HG03439 (cell line): ENCODE results near the gene HIGD1A.

Source experiments
- ATAC-seq: cut with Tn5 transposase; IDR thresholded peaks from one replicate; pipeline ENCODE4 v1.9.1; 2021; ENCODE audit warnings: mild to moderate bottlenecking, moderate library complexity; ENCODE audit not compliant: unreplicated experiment

Gene HIGD1A

DNA sequence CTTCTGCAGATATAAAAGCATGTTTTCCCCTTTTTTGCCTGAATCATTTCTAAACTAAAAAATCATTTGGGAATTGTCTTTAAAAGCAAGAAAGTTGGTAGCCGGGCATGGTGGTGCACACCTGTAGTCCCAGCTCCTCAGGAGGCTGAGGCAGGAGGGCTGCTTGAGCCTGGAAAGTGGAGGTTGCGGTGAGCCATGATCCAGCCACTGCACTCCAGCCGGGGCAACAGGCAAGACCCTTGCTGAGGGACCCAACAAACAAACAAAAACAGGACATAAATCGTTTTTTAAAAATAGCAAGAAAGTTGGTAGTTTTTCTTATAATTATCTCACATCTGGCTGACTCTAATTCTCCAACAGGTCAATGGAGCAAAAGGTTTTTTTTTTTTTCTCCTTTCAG is 2.5 kb downstream of the HIGD1A start:
- ATAC-seq = no peak

DNA sequence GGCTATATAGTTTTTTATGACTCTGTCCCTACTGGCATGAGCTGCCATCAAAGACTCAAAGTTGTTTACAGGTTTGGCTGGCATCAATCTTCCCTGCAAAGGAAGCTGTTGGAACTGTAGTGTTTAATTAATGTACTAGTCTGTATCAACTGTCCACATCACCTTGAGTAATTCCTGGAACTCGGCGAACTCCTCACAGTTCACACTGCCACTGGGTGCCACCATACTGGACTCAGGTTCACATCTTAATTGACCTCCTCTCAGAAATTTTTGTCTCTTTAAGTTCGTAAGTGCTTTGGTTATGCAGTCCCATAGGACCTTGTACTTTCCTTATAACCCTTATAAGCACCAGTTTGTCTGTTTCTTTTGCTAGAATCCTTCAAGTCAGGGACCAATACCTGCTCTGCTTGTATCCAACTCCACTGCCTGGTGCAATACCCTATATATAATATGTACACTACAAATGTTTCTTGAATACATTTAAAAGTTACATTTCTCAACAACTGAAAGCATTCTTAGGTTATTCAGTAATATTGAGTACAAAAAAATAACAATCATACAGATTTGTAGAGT is 3.2 kb downstream of the HIGD1A start:
- ATAC-seq = no peak

DNA sequence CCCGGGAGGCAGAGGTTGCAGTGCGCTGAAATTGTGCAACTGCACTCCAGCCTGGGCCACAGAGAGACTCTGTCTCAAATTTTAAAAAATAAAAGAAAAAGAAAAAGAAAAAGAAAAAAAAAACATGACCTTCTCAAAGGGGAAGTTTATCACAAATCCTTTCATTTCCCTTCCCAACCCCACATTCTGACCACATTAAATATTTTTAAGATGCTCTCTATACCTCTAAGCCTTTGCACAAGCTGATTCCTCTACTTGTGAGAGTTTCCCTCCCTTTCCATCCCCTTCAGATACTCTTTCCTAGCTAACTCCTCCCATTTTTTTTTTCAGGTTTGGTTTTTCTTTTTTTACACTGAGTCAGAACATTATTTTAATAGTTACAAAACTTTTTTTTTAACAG is 4.0 kb downstream of the HIGD1A start:
- no peak for ATAC-seq

GRCh38 chr3:42799376-42799775 is 4.9 kb downstream of the HIGD1A start:
- ATAC-seq = no peak

GRCh38 chr3:42796332-42796885 is 7.9 kb downstream of the HIGD1A start:
- no peak for ATAC-seq

GRCh38 chr3:42795621-42796181 is 8.6 kb downstream of the HIGD1A start:
- no peak for ATAC-seq

- no peak for ATAC-seq
These were observed 13.5 kb downstream of the HIGD1A start for GRCh38 chr3:42790714-42791229.

GRCh38 chr3:42786631-42787030 is 17.7 kb downstream of the HIGD1A start:
- no peak for ATAC-seq

DNA sequence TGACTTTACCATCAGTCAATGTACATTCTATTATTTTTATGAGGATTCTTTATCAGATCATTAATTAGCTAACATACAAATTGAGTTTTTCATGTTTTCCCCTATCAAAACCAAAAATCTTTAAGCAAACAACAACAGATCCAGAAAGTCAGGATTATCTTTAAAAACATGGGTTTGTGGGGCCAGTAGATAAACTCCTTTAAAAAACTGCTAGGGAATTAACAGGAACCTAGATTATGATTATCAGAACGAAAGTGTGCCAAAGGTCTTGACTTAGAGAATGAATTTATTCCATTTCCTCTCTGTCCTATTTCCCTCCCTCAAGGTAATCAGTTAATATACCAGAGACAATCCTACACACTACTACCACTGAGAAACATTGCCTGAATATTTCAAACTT is 18.1 kb downstream of the HIGD1A start:
- ATAC-seq = no peak

DNA sequence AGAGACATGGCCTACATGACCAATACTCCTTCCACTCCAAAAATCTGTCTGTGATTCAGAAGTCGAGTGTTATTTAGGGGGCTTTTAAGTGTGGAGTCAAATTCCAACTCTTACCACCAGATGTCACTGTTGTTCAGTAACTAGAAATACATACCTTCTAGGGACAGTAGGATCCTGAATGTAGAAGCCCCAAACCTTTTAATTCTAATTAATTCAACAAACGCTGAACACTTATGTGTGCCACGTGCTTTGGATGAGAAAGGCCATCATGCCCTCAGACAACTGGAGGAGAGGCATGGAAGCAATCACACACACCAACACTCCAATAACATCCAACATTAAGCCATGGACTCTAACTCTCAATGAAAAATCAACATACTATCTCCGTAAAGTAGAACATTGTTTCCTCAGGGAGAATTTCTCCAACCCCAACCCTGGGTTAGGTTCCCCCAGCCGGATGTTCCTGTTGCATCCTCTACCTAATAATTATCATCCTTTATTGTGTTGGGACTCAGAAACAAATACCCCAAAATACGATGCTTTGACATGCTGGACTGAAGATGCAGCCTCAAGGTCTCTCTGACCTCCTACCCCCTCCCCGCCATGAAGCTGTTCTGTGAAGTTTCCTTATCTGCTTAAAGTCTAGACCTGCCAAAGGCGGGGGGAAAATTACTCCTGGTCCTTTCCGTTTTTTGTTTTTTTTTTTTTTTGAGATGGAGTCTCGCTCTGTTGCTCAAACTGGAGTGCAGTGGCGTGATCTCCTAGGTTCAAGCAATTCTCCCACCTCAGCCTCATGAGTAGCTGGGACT is 23.2 kb downstream of the HIGD1A start:
- ATAC-seq = peak; percentile 74

DNA sequence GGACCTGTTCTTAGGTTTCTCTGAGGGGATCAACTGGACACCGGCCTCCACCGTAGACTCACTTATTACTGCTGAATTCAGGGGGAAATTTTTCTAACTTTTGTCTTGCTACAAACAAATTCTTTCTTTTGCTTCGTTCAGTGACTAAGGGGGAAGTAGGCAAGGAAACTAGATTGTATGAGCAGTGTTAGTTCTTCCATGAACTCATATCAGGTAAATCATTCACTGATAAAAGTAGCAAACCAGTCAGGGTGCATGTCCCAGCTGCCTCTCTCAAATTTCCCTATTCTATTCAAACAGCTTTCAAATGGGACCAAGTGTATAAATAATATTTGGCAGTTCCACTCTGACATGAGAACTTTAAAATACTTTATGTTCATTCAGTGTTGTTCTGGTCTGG is 23.9 kb downstream of the HIGD1A start:
- ATAC-seq = no peak

DNA sequence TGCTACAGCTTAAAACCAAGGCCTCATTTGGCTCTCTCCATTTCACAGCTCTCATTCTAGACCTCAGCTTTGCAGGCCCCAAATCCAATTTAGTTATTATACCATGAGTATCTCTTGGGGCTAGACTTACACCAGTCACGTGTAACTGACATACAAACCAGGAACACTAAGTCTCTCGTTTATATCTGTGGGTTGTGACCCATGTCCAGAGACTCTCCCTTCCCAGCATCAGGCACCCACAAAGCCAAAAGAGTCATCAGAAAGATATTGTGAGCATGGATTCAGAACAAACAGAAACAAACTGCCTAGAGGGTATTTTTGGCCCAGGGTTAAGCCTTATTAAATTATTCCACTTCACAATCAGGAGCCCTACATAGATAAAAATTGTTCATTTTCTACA is 25.6 kb downstream of the HIGD1A start:
- no peak for ATAC-seq

DNA sequence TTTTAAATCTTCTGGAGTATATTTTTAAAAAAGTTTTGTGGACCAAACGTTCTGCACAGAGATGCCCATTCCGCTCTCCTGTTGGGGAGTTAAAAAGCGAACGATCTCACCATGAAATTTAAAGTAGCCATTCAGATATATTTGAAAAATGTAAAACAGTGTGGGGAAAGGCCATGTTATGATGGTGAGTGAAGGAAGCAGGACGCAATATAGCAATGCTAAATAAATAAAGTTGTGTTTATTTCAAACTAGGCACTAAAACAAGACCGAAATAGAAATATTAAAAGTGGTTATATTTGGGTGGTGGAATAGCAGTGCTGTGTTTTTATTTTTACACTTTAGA is 30.9 kb downstream of the HIGD1A start:
- peak; percentile 4 for ATAC-seq

DNA sequence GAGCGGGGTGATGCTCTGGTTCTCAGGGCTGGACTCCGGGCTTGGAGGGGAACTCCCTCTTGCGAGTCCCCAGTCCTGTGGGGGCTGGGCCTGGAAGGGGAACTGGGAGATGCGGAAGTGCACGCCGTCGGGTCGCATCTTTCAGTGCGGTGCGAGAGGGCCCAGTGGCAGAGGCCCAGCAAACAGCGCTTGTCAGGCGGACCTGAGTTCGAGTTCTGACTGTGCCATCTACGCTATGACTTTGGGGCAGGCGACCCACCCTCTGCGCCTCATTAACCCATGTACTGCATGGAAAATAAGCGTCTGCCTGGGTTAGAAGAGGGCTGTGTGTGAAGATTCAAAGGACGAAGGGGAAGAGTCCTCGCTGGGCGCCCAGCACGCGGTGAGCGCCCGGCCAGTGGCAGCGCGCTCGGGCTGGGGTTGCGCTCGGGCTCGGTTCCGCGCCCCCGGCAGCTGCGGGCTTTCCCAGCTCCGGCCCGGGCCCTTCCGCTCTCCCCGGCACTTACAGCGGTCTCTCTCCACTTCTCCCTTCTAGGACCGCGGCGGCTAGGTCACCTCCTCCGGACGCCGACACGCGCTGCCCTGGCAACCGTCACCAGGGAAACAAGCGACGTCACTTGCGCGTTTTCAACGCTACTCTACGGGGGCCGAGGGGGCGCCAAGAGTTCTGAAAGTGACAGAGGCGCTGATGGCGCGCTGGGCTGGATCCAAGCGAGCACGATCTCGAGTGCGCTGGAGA is 31.5 kb downstream of the HIGD1A start, which contains the start of gene CCDC13:
Gene CCDC13, minus strand, starts transcription at position 584 of the 739 bp plus-strand sequence. CDS start 14,908 bp downstream, outside the sequence.
- peak; percentile 98 for ATAC-seq

DNA sequence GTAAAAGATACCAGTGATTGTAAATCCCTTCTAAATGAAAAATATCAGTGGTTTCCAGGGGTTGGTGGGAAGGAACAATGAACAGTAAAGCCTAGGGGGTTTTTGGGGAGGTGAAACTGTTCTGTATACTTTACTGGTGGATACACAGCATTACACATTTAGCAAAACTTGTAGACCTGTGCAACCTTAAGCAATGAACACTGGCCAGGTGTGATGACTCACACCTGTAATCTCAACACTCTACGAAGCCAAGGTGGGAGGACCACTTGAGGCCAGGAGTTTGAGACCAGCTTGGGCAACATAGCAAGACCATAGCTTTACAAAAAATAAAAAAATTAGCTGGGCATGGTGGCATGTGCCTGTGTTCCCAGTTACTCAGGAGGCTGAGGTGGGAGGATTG is 33.0 kb downstream of the HIGD1A start:
- ATAC-seq = no peak

GRCh38 chr3:42769477-42770131 is 34.7 kb downstream of the HIGD1A start:
- no peak for ATAC-seq

GRCh38 chr3:42764561-42765295 is 39.6 kb downstream of the HIGD1A start:
- no peak for ATAC-seq

DNA sequence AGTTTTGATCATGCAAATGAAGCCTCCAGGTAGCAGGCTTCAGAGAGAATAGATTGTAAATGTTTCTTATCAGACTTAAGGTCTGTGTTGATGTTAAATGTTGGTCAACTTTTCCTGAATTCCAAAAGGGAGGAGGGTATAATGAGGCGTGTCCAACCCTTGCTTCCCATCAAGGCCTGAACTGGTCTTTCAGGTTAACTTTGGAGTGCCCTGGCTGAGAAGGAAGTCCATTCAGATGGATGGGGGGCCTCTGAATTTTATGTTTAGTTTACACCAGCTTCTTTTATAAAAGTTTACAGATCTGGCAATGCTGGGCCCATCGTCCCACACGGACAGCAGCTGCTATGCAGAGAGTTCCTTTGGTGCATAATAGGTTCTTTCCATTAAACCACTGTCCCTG is 40.2 kb downstream of the HIGD1A start:
- ATAC-seq = no peak

- no peak for ATAC-seq
These were observed 41.3 kb downstream of the HIGD1A start for GRCh38 chr3:42763021-42763420.
